Sigmoid colon (tissue), 7 donors: ENCODE data around the gene ZKSCAN4. TPM values are rescaled to one million over a fixed set of nuclear protein-coding genes. Genes with fewer than 3 reads are reported as not detected.

Experiments used
- DNase-seq: peaks from one replicate; pipeline ENCODE4 v3.0.0-alpha.2; 2019
- H3K27ac ChIP-seq, 4 donors: fragments of 200-600 bp; sonication (generic); one replicate each; pipeline ENCODE4 v1.5.1; 2016 to 2019; ENCODE audit warnings: mild to moderate bottlenecking in 1 of 4
- H3K27me3 ChIP-seq, 3 donors: fragments of 200-600 bp; sonication (generic); one replicate each; pipeline ENCODE4 v1.5.1; 2019; ENCODE audit warnings: mild to moderate bottlenecking in 1 of 3
- H3K36me3 ChIP-seq, 4 donors: fragments of 200-600 bp; sonication (generic); one replicate each; pipeline ENCODE4 v1.5.1; 2016 to 2019
- H3K4me1 ChIP-seq, 4 donors: fragments of 200-600 bp; sonication (generic); one replicate each; pipeline ENCODE4 v1.5.1; 2017 to 2019
- H3K4me3 ChIP-seq, 4 donors: fragments of 200-600 bp; sonication (generic); one replicate each; pipeline ENCODE4 v1.5.1; 2017 to 2019; ENCODE audit warnings: mild to moderate bottlenecking in 2 of 4, moderate library complexity in 1 of 4
- H3K9me3 ChIP-seq, 4 donors: fragments of 200-600 bp in 3 of 4; sonication (generic) in 3 of 4; one replicate each; pipeline versions ENCODE4 v1.5.1 to v1.6.1; 2013 to 2019
- CTCF ChIP-seq, 4 experiments: fragments of 450-650 bp in 3 of 4; fragments of 200-600 bp in 1 of 4; IDR thresholded peaks; one replicate each; pipeline ENCODE4 v1.5.1; 2016 to 2019; ENCODE audit warnings: antibody characterized with exemption in 4 of 4, mild to moderate bottlenecking in 3 of 4, moderate library complexity in 2 of 4
- EP300 ChIP-seq, 4 donors: sonication (generic); formaldehyde crosslinking; IDR thresholded peaks; one replicate each; pipeline ENCODE4 v1.6.1; 2017; ENCODE audit warnings: antibody characterized with exemption in 4 of 4
- POLR2A ChIP-seq, 2 donors: fragments of 450-650 bp; IDR thresholded peaks; one replicate each; pipeline ENCODE4 v1.6.1; 2016; ENCODE audit warnings: antibody characterized with exemption in 2 of 2, mild to moderate bottlenecking in 2 of 2, moderate library complexity in 2 of 2
- POLR2AphosphoS5 ChIP-seq, 4 donors: sonication (generic); formaldehyde crosslinking; IDR thresholded peaks; one replicate each; pipeline ENCODE4 v1.6.1; 2017; ENCODE audit warnings: antibody characterized with exemption in 4 of 4
- WGBS, 2 donors: extraction: QIAGEN DNeasy Blood & Tissue Kit; methylation state at CpG; one replicate each; pipeline ENCODE4 v1.1.7; 2013; 5-methylcytosine and 5-hydroxymethylcytosine counted together
- intact Hi-C: fragments of 100-400 bp; cut with DNase I; formaldehyde crosslinking; loops from one replicate; pipeline ENCODE4 v1.15.1; 2023
- polyA plus RNA-seq, 3 donors: library from polyadenylated mRNA; stranded (reverse); fragments of 200-250 nt; gene quantifications; one replicate each; pipeline ENCODE4 v1.2.3, GENCODE V29; 2013
- total RNA-seq, 4 donors: library from RNA; depleted of rRNA; stranded (reverse); fragments of >200 nt; gene quantifications; one replicate each; pipeline ENCODE4 v1.1.0, GENCODE V29; 2016
- donor health status: healthy with polysubstance abuse.
- donor health status: Bipolar disorder and iron deficiency.
- donor health status: healthy.

The ZKSCAN4 gene
- total and polyA plus RNA-seq, 7 donors = 1.5 to 6.1 (median 3.1) TPM

DNA sequence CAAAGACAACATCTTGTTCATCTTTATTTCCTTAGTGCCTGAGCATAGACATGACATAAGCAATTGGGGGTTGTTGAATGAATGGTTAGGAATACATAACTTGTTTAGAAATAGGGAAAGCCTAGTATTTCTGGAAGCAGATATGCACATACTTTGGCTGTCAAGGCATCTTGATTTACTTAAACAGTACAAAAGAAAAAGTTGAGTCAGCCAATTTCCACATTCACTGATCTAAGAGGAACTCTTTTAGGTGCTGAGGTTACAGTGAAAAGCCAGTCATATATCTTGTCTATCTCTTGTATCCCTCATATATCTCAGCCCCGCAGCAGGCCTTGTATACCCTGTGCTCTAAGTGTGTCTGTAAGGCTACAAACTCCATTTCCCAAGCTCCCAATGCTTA, 11.6 kb downstream of the ZKSCAN4 start:
- Histone ChIP-seq H3K4me1 (no peaks in the 10 kb centered on the region), H3K27me3 (no peaks in the 10 kb centered on the region), H3K36me3 (peaks cover 0 to 19% (median 9%) of the 10 kb centered on the region in 4 donors), H3K9me3 (no peaks in the 10 kb centered on the region), H3K27ac (no peak overlapping the region), H3K4me3 (no peak overlapping the region)
- intact Hi-C loops = no loop called here
- TF ChIP-seq POLR2AphosphoS5 (IDR thresholded peaks at IDR 0.05) (no peak), EP300 (IDR thresholded peaks at IDR 0.05) (no peak), POLR2A (IDR thresholded peaks at IDR 0.05) (no peak), CTCF (IDR thresholded peaks at IDR 0.05) (no peak)
- WGBS, 2 donors = 92 to 97% methylated on average over 1 of the region's 1 CpG
- no peak for DNase-seq

DNA sequence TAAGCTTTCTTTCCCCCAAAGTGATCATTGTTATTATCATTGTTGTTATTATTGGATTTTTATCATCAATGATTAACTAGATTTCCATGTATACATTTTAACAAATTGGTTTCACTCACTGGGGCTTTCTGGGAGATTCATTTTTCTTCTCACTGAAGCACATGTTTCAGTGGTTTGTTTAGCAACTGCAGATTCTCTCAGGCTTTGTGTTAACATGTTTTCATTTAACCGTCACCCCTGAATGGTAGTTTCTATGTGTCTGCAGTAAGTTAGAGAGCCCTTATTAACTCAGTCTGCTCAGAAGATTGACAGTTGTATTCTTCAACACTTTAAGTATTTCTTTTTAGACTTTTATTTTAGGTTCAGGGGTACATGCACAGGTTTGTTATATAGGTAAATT, 12.4 kb downstream of the ZKSCAN4 start:
- no peak for DNase-seq
- intact Hi-C loops = no loop called here

DNA sequence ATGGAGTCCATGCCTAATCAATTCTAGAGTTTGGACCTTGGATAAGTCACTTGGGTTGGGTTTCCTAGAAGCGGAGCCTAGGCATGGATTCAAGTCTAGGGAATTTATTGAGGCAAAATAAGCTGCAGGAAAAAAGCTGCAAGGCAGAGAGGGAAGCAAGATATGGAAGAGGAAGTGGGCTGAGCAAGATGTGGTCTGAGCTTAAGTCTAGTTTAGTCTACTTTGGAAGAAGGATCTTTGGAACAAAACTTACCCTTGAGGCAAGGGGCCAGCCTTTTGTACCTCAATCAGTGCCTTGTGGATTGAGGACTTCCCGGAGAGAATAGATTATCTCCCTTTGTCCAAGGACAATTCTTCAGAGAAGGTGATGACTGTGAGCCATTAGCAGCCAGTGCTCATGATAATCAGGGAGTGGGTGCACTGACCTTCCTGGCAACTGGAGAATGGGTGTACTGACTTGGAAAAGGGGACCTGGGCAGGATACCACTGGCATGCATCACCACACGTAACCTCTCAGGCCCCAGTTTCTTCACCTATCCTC, 16.1 kb downstream of the ZKSCAN4 start:
- 92 to 94% methylated on average over 3 of the region's 3 CpGs for WGBS, 2 donors
- H3K27me3 ChIP-seq = no peaks in the 10 kb centered on the region
- no peaks in the 10 kb centered on the region for H3K4me1 ChIP-seq
- no peaks in the 10 kb centered on the region for H3K9me3 ChIP-seq
- intact Hi-C loops = no loop called here
- H3K27ac ChIP-seq = no peak overlapping the region
- DNase-seq = no peak
- H3K4me3 ChIP-seq = no peak overlapping the region
- TF ChIP-seq POLR2AphosphoS5 (IDR thresholded peaks at IDR 0.05) (no peak), CTCF (IDR thresholded peaks at IDR 0.05) (no peak), EP300 (IDR thresholded peaks at IDR 0.05) (no peak), POLR2A (IDR thresholded peaks at IDR 0.05) (no peak)
- H3K36me3 ChIP-seq = peaks cover 0 to 42% (median 14%) of the 10 kb centered on the region in 4 donors

More for the DNA sequence above, 12.4 kb downstream of the ZKSCAN4 start:
- Histone ChIP-seq H3K27me3 (no peaks in the 10 kb centered on the region), H3K9me3 (no peaks in the 10 kb centered on the region), H3K4me3 (no peak overlapping the region), H3K4me1 (no peaks in the 10 kb centered on the region), H3K27ac (no peak overlapping the region), H3K36me3 (peaks cover 0 to 16% (median under 1%) of the 10 kb centered on the region in 4 donors)
- 92 to 98% methylated on average over 1 of the region's 1 CpG for WGBS, 2 donors
- TF ChIP-seq POLR2AphosphoS5 (IDR thresholded peaks at IDR 0.05) = no peak
- TF ChIP-seq POLR2A (IDR thresholded peaks at IDR 0.05) = no peak
- no peak for TF ChIP-seq EP300 (IDR thresholded peaks at IDR 0.05)
- no peak for TF ChIP-seq CTCF (IDR thresholded peaks at IDR 0.05)

- H3K27me3 ChIP-seq = no peaks in the 10 kb centered on the region
- no peaks in the 10 kb centered on the region for H3K4me1 ChIP-seq
- TF ChIP-seq CTCF (IDR thresholded peaks at IDR 0.05) = no peak
- no peak for TF ChIP-seq EP300 (IDR thresholded peaks at IDR 0.05)
- TF ChIP-seq POLR2A (IDR thresholded peaks at IDR 0.05) = no peak
- TF ChIP-seq POLR2AphosphoS5 (IDR thresholded peaks at IDR 0.05) = no peak
- no peaks in the 10 kb centered on the region for H3K9me3 ChIP-seq
- DNase-seq = no peak
- H3K4me3 ChIP-seq = no peak overlapping the region
- no peak overlapping the region for H3K27ac ChIP-seq
- WGBS, 2 donors = 97 to 98% methylated on average over 11 of the region's 11 CpGs
- intact Hi-C loops = no loop called here
- peaks cover 0 to 74% (median 33%) of the 10 kb centered on the region in 4 donors for H3K36me3 ChIP-seq
Measured at GRCh38 chr6:28232785-28233184, 19.3 kb downstream of the ZKSCAN4 start.

GRCh38 chr6:28226460-28226859, 25.6 kb downstream of the ZKSCAN4 start:
- intact Hi-C loops = loop anchor here (10.0 kb wide), 2 partner anchors 128 to 758 kb away; no protein-coding TSS in a partner anchor
- no peaks in the 10 kb centered on the region for H3K9me3 ChIP-seq
- H3K4me3 ChIP-seq = no peak overlapping the region
- H3K4me1 ChIP-seq = peaks cover 0 to 21% (median 8%) of the 10 kb centered on the region in 4 donors
- no peak for TF ChIP-seq CTCF (IDR thresholded peaks at IDR 0.05)
- no peak for TF ChIP-seq POLR2AphosphoS5 (IDR thresholded peaks at IDR 0.05)
- no peak for TF ChIP-seq POLR2A (IDR thresholded peaks at IDR 0.05)
- no peak for TF ChIP-seq EP300 (IDR thresholded peaks at IDR 0.05)
- peak overlapping the region in 2 of 4 donors; percentile 81 to 87 for H3K27ac ChIP-seq
- no peaks in the 10 kb centered on the region for H3K27me3 ChIP-seq
- peaks cover 0 to 46% (median 28%) of the 10 kb centered on the region in 4 donors for H3K36me3 ChIP-seq
- no peak for DNase-seq
- WGBS, 2 donors = 92 to 93% methylated on average over 2 of the region's 2 CpGs
